IPS DF 19.7 (cell line): Measurements from ENCODE around the gene CPNE2.
"Not testable (repeated sequence)": the region's sequence is repeated elsewhere in the genome, so short reads cannot be mapped to it uniquely, and the experiment has no call there.

Experiments used
- DNase-seq: peaks from one replicate; pipeline ENCODE4 v3.0.0-alpha.2; 2013; ENCODE audit warnings: low read depth, low spot score

CPNE2 gene

GRCh38 chr16:57091975-57092785 lies at the start of gene CPNE2:
Gene CPNE2 (plus strand): TSS chr16:57092583. CDS start chr16:57110743, 18,160 bp downstream.
- DNase-seq = no peak

GRCh38 chr16:57043248-57043647 lies 49.1 kb upstream of the CPNE2 start:
- no peak for DNase-seq

- no peak for DNase-seq
Observed at GRCh38 chr16:57044931-57045693, 47.3 kb upstream of the CPNE2 start.

- peak; percentile 20 for DNase-seq
Observed at GRCh38 chr16:57045694-57046381, 46.5 kb upstream of the CPNE2 start.

GRCh38 chr16:57048095-57048494 lies 44.3 kb upstream of the CPNE2 start:
- no peak for DNase-seq

GRCh38 chr16:57049678-57050077 lies 42.7 kb upstream of the CPNE2 start:
- DNase-seq = no peak

- no peak for DNase-seq
Observed at GRCh38 chr16:57051696-57052228, 40.6 kb upstream of the CPNE2 start.

GRCh38 chr16:57053206-57053605 lies 39.2 kb upstream of the CPNE2 start:
- no peak for DNase-seq

- DNase-seq = no peak
Observed at GRCh38 chr16:57054338-57054737, 38.0 kb upstream of the CPNE2 start.

DNA sequence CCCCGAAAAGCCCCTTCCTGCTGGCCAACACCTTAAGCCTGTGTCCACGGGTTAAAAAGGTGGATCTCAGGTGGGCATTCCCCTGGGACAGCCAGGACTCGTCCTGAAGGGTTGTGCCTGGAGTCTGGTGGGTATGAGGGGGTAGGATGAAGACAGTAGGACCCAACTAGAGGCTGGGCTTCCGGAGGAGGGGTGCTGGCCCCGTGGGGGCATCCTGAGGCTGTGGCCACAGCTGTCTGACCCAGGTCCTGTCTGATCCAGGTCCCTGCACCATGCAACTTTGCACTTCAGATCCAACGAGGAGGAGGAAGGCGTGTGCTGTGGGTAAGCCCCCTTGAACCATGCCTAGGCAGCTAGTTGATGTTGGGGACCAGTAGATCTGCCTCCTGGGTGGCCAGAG lies 37.6 kb upstream of the CPNE2 start:
- no peak for DNase-seq

GRCh38 chr16:57055671-57056070 lies 36.7 kb upstream of the CPNE2 start:
- no peak for DNase-seq

DNA sequence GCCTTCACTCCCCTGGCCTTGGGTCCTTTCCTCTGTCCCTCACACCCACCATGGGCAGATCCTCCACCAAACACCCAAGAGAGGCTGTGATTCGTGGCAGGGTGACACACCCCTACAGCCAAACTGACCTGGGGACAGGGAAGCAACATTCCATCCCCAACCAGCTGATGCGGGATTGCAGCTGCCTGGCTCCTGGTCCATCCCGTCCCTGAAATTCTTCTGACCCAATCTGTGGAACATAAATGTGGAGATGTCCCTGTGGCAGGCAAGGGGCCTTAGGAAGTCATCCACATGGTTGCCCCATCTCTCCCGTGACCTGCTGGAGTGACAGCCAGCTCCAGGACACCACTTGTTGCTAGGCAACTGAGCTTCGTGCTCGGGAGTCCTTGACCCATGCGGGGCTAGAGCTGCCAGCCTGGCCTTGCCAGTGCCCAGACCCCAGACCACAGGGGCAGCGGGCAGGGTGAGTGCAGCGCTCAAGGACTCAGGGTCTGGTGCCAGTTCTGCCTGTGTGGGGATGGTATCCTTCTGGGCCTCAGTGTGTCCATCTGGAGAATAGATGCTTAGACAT lies 34.0 kb upstream of the CPNE2 start:
- DNase-seq = no peak

- no peak for DNase-seq
Observed at GRCh38 chr16:57060323-57061083, 31.9 kb upstream of the CPNE2 start.

GRCh38 chr16:57061084-57061905 lies 31.1 kb upstream of the CPNE2 start:
- no peak for DNase-seq

GRCh38 chr16:57062329-57062728 lies 30.1 kb upstream of the CPNE2 start:
- DNase-seq = no peak

GRCh38 chr16:57063189-57063588 lies 29.2 kb upstream of the CPNE2 start:
- DNase-seq = not testable (repeated sequence)

- DNase-seq = no peak
Observed at GRCh38 chr16:57064995-57065394, 27.4 kb upstream of the CPNE2 start.

- no peak for DNase-seq
Observed at GRCh38 chr16:57066625-57067024, 25.8 kb upstream of the CPNE2 start.

DNA sequence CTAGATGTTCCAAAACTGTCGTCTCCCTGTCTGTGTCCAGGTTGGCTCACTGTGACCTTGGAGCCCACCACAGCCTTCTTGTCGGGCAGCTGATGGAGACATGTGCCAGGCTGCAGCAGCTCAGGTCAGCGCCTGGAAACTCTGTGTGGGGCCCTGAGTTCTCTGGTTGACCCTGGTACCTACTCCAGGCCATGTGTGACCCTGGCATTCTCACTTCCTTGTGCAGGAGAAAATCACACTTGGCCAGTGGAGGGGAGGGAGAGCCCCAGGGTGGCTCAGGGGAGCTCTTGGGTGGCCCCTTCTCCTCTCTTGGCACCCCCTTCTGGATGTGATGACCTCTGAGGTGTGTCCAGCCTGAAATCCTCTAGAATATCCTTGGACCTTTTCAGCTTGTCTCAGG lies 25.0 kb upstream of the CPNE2 start:
- no peak for DNase-seq

- DNase-seq = no peak
Observed at GRCh38 chr16:57069053-57069452, 23.3 kb upstream of the CPNE2 start.
